ENCODE measurements around the gene SPIRE1.

The SPIRE1 gene

DNA sequence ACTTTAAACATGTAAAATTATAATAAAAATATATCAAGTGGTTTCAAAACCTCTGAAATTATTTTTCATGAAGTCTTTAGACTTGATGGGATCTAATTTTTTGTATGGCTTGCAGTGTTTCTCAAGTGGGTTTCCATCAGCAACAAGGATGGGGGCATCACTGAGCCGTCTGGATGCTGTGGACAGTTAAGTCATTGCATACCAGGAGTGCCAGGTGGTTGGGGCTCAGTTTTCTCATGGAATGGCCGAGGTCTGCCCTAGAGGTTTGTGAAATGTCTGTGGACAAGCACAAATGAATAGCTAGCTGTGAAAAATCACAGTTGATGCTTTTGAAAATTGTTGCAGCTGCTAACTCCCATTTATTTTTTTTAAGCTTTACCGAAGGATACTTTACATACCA is 248.4 kb downstream of the SPIRE1 start:
- DNase-seq, result no peak

GRCh38 chr18:12408247-12408869 is 249.5 kb downstream of the SPIRE1 start:
- no peak for DNase-seq

DNA sequence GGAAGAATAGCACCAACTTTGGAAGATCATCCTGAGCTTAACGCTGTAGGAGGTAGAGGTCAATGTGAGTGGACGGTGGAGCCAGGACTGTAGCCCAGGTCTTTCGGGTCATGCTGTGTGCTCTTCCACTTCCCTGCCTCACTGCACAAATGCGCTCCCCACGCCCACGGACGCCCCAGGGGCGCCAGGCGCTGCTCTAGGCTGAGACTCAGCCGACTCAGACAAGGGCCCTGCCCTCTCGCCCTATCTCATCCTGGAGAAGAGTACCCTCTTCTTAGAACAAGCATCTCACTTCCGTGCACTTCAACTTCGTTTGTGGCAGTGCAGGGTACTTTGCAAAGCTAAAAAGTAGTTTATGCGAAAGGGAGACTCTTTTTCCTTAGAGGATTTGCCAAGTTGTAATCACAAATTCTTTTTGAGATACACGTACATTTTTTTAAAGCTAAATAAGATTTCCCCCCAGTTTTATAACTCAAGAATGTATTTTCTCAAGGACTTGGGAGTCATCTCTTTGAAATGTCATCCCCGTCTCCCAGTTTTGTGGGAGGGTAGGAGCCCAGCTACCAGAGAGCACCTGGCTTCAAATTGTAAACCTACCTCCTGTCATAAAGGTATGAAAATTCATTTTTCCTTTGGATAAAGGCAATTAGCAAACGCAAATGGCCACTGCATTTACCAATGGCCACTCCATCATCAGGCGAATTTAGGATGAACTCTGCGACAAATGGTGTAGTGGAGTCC is 251.4 kb downstream of the SPIRE1 start:
- DNase-seq, result no peak

DNA sequence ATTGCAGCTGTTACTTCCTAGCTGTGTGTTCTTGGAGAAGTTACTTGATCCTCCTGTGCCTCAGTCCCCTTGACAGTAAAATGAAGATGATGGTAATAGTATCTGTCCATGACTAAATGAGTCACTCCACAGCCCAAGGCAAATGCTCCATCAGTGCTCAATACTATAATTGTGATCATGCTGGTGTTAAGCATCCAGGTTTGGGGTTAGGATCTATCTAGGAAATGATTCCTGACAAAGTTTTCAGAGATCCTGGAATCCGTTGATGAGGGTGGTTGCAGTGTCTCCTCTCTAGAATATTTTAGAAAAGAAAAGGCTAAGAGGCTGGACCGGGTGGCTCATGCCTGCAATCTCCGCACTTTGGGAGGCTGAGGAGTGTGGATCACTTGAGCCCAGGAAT is 252.8 kb downstream of the SPIRE1 start:
- no peak for DNase-seq

GRCh38 chr18:12403601-12404506 is 254.1 kb downstream of the SPIRE1 start:
- DNase-seq, result no peak

DNA sequence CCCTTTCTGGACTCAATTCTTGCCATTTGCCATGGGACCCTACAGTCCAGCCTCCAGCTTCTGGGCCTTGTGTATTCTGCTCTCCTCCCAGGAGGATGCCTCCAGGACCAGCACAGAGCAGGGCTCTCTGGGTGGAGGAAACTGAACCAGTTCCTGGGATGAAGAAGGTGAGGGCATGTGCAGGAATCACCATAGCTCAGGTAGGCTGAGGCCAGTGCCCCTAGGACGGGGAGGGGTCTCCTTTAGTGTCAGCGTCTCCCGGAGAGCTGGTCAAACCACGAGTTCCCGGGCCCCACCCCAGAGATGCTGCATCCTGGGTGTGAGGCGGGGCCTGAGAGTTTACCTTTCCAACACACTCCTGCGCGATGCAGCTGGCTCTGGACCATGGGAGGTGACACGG is 256.0 kb downstream of the SPIRE1 start:
- no peak for DNase-seq

DNA sequence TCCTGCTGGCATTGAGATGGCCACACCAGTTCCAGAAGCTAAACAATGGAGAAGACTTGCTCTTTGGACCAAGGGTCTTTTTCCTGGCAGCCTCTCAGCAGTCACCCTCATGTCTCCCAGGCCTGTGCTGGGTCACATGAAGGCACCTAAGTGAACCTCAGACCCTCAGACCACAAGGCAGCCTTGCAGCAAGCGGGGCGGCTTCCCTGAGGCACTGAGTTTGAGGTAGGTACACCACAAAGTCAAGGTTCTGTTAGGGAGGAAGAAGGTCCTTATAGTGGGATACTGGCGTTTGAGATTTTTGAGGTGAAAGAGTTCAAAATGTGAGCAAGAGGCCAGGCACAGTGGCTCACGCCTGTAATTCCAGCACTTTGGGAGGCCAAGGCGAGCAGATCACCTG is 258.7 kb downstream of the SPIRE1 start:
- no peak for DNase-seq

GRCh38 chr18:12398625-12399024 is 259.3 kb downstream of the SPIRE1 start:
- DNase-seq, result no peak

GRCh38 chr18:12397793-12398192 is 260.1 kb downstream of the SPIRE1 start:
- no peak for DNase-seq

DNA sequence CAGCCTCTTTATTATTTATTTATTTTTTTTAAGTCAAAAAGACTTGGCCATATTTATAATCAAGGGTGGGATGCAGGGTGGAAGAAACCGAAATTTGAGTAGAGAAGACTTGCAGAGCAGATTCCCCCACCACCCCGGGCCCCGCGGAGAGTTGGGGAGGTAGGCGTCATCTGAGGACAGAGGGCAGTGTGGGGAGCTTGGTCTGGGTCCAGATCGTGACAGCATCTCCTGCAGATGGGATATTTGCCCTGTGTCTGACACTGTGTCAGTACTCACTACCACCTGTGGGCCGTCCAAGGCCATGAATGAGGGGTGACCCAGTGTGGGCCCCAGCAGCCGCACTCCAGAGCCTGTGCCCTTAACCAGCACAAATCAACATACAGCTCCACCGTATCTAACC is 260.7 kb downstream of the SPIRE1 start:
- no peak for DNase-seq
